GM13976 (cell line): ENCODE measurements around the gene ARRB1.

Source experiments
- DNase-seq: peaks from one replicate; pipeline ENCODE4 v3.0.0; 2012; ENCODE audit warnings: low spot score
- in situ Hi-C: fragments of 300-500 bp; cut with MboI; formaldehyde crosslinking; loops from one replicate; pipeline ENCODE4 v1.12.0; 2022; ENCODE audit warnings: low sequenced_read_pairs, mixed read lengths, inconsistent platforms; ENCODE audit not compliant: unreplicated experiment
- TF ChIP-seq, protein P1 (sequence below): IDR thresholded peaks from 2 replicates; pipeline ENCODE4 v1.5.1; 2012; ENCODE audit warnings: borderline replicate concordance, mild to moderate bottlenecking; ENCODE audit not compliant: insufficient read depth; ENCODE audit errors: extremely low read depth, missing control alignments, control extremely low read depth

ARRB1 gene

DNA sequence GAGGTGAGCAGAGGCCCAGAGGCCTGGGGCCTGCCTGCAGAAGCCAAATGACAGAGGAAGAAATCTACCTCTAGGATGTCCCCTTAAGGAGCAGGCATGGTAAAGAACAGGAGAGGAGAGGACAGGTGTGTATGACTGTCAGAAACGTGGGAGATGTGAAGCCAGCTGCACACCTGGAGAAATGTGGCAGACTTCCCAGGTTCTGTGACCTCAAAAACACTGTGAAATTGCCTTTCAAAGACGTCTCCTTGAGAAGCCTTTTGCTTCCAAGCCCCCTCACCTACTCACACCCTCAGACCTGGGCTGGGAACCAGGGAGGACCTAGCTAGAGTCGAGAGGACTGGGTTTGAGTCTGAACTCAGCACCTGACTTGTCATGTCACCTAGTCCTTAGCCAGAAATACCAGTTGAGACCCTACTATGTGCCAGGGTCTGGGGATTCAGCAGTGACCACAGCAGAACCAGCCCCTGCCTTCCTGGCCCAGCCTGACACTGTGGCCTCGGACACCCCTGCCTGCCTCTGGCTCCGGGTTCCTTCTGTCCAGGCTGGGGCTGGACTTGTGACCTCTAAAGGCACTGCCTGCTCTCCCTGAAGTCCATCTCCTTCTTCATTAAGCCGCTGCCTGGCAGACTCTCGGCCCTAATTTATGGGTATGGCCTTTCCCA is 105.3 kb downstream of the ARRB1 start:
- TF ChIP-seq, protein P1, sequence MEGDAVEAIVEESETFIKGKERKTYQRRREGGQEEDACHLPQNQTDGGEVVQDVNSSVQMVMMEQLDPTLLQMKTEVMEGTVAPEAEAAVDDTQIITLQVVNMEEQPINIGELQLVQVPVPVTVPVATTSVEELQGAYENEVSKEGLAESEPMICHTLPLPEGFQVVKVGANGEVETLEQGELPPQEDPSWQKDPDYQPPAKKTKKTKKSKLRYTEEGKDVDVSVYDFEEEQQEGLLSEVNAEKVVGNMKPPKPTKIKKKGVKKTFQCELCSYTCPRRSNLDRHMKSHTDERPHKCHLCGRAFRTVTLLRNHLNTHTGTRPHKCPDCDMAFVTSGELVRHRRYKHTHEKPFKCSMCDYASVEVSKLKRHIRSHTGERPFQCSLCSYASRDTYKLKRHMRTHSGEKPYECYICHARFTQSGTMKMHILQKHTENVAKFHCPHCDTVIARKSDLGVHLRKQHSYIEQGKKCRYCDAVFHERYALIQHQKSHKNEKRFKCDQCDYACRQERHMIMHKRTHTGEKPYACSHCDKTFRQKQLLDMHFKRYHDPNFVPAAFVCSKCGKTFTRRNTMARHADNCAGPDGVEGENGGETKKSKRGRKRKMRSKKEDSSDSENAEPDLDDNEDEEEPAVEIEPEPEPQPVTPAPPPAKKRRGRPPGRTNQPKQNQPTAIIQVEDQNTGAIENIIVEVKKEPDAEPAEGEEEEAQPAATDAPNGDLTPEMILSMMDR = no peak
- in situ Hi-C loops = loop anchor here (10.0 kb wide), 1 partner anchor 221 kb away; no protein-coding TSS in a partner anchor
- no peak for DNase-seq

DNA sequence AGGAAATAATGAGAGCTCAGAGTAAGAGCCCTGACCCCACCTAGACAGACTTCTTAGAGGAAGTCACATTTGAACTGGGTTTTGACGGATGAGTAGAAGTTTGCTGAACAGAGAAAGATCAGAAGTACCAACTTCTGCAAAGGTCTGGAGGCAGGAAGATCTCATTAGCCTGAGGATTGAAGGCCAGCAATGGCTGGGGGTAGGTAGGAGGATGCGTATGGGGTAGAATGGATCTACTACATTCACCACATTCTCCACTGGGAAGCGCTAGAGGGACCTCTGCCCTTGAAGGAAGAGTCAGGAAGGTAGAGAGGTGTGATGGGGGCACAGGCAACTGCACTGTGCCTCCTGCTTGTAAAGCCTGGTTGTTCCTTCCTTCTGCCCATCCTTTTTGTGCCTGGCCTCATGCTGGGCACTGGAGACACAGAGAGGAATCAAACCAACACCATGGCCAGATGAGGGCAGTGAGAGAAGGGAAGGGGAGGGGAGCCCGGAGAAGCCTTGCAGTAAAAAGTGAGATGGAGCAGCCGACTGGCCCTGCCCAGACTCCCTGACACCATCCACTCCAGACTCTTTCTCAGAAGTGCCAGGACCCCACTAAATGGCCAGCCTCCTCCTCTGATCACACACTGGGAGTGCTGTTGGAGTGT is 106.0 kb downstream of the ARRB1 start:
- in situ Hi-C loops = loop anchor here (10.0 kb wide), 1 partner anchor 221 kb away; no protein-coding TSS in a partner anchor
- no peak for DNase-seq
- TF ChIP-seq, protein P1 = no peak

DNA sequence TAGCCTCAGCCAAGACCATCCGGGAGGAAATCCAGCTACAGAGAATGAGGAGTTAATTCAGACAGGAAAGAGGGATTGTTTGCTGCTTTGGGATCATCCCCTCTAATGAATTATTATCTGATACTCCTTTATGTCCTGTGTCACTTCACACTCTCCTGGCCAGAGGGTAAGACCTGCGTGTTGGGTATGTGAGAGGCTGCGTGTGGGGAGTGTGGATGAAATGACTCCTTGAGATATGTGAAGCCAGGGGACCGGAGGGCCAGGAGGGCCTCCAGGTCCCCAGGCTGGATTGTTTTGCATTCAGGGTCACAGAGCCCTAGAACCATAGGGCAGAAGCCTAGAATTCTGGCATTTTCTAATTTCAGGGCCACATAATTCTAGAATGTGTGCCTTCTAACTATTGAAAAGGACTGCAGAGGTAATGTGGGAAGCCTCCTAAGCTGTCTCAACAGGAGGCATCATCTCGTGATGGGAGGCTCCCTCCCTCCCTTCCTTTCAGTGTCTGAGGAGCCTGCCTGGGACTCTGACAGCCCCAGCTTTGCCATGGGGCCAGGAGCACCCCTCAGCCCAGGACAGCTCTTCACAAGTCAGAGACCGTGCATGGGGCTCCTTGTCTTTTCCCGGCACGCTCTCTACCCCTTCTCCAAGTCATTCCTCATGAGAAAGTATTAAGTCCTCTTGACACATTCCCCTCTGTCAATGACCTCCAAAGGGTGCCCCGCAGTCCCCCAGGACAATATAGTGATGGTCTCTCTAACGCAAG is 107.2 kb downstream of the ARRB1 start:
- TF ChIP-seq, protein P1 = no peak
- no peak for DNase-seq
- in situ Hi-C loops = loop anchor here (10.0 kb wide), 1 partner anchor 219 kb away; no protein-coding TSS in a partner anchor

DNA sequence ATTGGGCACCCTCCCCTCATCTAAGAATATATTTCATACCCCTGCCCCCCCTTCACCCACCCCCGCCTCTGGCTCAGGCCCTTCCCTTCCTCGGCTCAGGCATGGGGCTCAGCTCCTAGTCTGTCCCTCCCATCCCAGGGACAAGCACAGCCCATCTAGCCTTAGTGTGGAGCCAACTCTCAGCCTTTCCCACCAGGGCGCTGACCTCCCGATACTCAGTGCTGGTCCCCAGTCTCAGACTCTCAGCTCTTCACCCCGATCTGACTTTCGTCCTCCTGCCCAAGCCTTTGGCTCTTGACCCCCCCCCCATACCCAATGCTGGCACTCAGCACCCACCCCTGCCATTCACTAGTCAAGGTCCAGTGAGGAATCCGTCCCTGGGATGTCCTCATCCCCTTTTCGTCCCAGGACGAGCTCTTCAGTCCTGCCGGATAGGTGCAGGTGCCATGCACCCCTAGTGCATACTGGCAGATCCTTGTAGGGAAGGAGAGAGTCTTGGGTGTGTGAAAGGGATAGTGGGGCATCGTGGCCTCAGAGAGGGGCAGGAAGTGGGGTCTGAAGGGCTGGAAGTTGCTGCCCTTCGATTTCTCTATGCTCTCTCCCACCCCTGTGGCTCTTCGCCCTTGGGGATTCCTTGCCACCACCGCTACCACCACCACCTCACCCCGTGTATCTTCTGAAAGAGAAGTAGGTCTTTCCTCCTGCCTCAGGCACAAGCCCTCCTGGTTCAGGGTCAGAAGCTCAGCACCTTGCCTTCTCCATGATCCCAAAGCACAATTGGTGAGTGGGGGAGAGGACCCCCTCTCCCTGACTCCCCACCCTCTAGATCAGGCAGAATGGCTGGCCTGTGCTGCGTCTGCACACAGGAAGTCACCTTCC is 108.5 kb downstream of the ARRB1 start:
- TF ChIP-seq, protein P1 = no peak
- in situ Hi-C loops = loop anchor here (10.0 kb wide), 1 partner anchor 218 kb away; no protein-coding TSS in a partner anchor
- no peak for DNase-seq

DNA sequence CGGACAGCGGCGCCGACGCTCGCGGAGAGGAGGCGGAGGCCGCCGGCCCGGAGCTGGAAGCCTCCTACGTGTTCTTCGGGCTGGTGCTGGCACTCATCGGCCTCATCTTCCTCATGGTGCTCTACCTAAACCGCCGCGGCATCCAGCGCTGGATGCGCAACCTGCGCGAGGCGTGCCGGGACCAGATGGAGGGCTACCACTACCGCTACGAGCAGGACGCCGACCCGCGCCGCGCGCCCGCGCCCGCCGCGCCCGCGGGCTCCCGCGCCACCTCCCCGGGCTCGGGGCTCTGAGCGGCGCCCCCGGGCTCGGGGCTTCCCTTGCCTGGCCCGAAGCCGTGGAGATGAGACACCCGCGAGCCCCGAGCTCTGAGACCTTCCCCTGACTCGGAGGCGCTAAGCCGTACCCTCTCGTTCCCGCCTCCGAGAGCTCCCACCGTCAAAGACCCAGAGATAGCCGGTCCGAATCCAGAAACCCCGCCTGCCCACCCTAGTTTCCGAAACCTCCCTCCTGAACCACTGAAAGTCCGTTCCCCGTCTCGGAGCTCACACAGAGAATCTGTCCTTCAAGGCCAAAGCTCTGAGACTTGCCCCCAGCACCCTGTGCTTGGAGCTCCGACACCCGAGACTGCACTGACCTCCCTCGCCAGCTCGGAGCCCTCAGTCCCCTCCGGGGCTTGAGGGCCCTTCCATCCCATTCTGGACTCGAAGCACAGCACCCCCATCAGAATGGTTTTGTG is 109.4 kb downstream of the ARRB1 start:
- TF ChIP-seq, protein P1 = no peak
- DNase-seq = no peak
- in situ Hi-C loops = loop anchor here (10.0 kb wide), 1 partner anchor 217 kb away; no protein-coding TSS in a partner anchor
